MCF 10A (cell line): ENCODE results near the gene UBD. TPM values are rescaled to one million over a fixed set of nuclear protein-coding genes. Genes with fewer than 3 reads are reported as not detected.

Experiments
- BruUV-seq: library from RNA; stranded (reverse); fragments of 400-500 nt; replicated peaks from 2 replicates; lab custom pipeline; 2021; lab: Mats Ljungman, UMichigan
- CTCF ChIA-PET: fragments of 300-600 bp; sonication (Branson Sonifier 250); formaldehyde crosslinking; extraction: SDS; loops from one replicate; lab custom pipeline; 2021; ENCODE audit warnings: antibody characterized with exemption, inconsistent platforms; lab: Yijun Ruan, JAX
- POLR2A ChIA-PET: fragments of 300-600, 350-650 bp; sonication (Branson Sonifier 250); formaldehyde crosslinking; extraction: SDS; loops from one replicate; lab custom pipeline; 2020; ENCODE audit warnings: antibody characterized with exemption, inconsistent platforms; lab: Yijun Ruan, JAX
- DNase-seq: peaks from one replicate; pipeline ENCODE4 v3.0.0-alpha.2; 2018; ENCODE audit not compliant: unreplicated experiment
- H3K27ac Mint-ChIP-seq: one replicate; pipeline ENCODE4 v1.8.0; 2022; ENCODE audit warnings: mild to moderate bottlenecking, low read depth, mixed read lengths; ENCODE audit not compliant: unreplicated experiment
- H3K27me3 Mint-ChIP-seq: one replicate; pipeline ENCODE4 v1.8.0; 2022; ENCODE audit warnings: mixed read lengths; ENCODE audit not compliant: insufficient read depth, unreplicated experiment
- H3K36me3 Mint-ChIP-seq: one replicate; pipeline ENCODE4 v1.8.0; 2022; ENCODE audit warnings: mild to moderate bottlenecking, moderate library complexity, mixed read lengths; ENCODE audit not compliant: insufficient read depth, unreplicated experiment
- H3K4me1 Mint-ChIP-seq: one replicate; pipeline ENCODE4 v1.8.0; 2022; ENCODE audit warnings: mixed read lengths; ENCODE audit not compliant: insufficient read depth, unreplicated experiment
- H3K4me3 Mint-ChIP-seq: one replicate; pipeline ENCODE4 v1.8.0; 2022; ENCODE audit warnings: mild to moderate bottlenecking, moderate library complexity, mixed read lengths; ENCODE audit not compliant: unreplicated experiment
- H3K9me3 Mint-ChIP-seq: one replicate; pipeline ENCODE4 v1.8.0; 2022; ENCODE audit warnings: mixed read lengths; ENCODE audit not compliant: unreplicated experiment
- intact Hi-C: fragments of 100-400 bp; cut with micrococcal nuclease; formaldehyde crosslinking; loops from 2 replicates; pipeline ENCODE4 v1.14.1; 2022
- total RNA-seq: library from RNA; stranded (reverse); gene quantifications from 2 replicates; pipeline ENCODE4 v1.2.3, GENCODE V29; 2022
- TF ChIP-seq, protein P1 (sequence below): fragments of 200-600 bp; IDR thresholded peaks from one replicate; pipeline ENCODE4 v1.8.0; 2022; ENCODE audit warnings: antibody characterized with exemption, mild to moderate bottlenecking; ENCODE audit not compliant: unreplicated experiment

The UBD gene
- total RNA-seq, 1 experiment from 2014 or later = not detected

DNA sequence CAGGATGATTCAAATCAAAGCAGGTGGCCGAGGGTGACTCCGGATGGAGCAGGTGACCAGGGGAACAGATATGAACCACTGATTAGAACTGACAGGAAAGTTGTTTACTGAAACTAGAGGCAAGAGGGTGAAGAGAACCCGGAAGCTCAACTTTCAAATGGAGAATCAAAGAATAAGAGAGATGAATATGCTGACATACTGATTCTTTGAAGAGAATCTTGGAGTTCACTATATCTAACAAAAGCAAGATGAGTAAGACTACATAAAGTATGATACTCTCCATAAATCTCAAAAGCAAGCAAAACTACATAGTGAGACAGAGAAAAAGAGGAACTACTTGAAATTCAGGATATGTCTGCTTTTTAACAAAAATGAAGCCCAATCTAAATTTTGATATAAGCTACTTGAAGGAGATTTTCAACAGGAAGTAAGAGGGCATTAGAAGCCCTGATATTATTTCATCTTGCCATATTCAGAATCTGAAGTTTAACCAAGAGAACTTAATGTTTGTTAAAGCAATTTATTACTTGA is 4.0 kb upstream of the UBD start:
- Mint-ChIP-seq H3K4me3 (no peak overlapping the region), H3K36me3 (no peaks in the 10 kb centered on the region), H3K27me3 (peaks cover 91% of the 10 kb centered on the region), H3K27ac (no peak overlapping the region), H3K4me1 (no peaks in the 10 kb centered on the region), H3K9me3 (no peaks in the 10 kb centered on the region)
- DNase-seq = no peak
- intact Hi-C loops = no loop called here
- ChIA-PET POLR2A (no interaction called here), CTCF (interaction anchor here (0.6 kb wide), 2 partner anchors 34 to 957 kb away, joined by 3 to 4 read pairs; no protein-coding TSS in a partner anchor)
- TF ChIP-seq, protein P1, sequence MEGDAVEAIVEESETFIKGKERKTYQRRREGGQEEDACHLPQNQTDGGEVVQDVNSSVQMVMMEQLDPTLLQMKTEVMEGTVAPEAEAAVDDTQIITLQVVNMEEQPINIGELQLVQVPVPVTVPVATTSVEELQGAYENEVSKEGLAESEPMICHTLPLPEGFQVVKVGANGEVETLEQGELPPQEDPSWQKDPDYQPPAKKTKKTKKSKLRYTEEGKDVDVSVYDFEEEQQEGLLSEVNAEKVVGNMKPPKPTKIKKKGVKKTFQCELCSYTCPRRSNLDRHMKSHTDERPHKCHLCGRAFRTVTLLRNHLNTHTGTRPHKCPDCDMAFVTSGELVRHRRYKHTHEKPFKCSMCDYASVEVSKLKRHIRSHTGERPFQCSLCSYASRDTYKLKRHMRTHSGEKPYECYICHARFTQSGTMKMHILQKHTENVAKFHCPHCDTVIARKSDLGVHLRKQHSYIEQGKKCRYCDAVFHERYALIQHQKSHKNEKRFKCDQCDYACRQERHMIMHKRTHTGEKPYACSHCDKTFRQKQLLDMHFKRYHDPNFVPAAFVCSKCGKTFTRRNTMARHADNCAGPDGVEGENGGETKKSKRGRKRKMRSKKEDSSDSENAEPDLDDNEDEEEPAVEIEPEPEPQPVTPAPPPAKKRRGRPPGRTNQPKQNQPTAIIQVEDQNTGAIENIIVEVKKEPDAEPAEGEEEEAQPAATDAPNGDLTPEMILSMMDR = no peak
- no TSS peak for BruUV-seq

- DNase-seq = no peak
- Mint-ChIP-seq H3K4me3 (no peak overlapping the region), H3K36me3 (no peaks in the 10 kb centered on the region), H3K4me1 (no peaks in the 10 kb centered on the region), H3K9me3 (no peaks in the 10 kb centered on the region), H3K27me3 (peaks cover 86% of the 10 kb centered on the region), H3K27ac (no peak overlapping the region)
- TF ChIP-seq, protein P1 = no peak
- POLR2A ChIA-PET = no interaction called here
- CTCF ChIA-PET = no interaction called here
- intact Hi-C loops = no loop called here
- BruUV-seq = no TSS peak
These were observed 2.2 kb upstream of the UBD start for GRCh38 chr6:29561606-29562181.

DNA sequence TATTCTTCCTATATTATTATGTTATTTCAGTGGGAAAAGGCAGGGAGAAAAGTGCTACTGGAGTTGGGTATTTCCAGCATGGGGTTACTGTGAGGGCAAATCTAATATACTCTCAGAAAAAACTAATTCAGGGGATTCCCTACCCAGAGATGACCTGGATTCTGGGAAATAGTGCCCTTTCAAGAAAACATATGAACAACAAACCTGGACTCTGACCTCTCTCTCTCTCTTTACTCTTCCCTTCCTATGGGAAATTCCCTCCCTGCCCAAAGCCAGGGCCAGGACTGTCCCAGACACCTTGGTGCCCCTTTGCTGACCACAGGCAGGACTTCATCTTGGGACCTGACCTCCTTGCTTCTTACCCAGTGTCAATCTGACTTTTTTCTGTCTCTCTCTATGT is 1.6 kb upstream of the UBD start:
- no peak overlapping the region for H3K4me3 Mint-ChIP-seq
- peaks cover 86% of the 10 kb centered on the region for H3K27me3 Mint-ChIP-seq
- H3K27ac Mint-ChIP-seq = no peak overlapping the region
- no TSS peak for BruUV-seq
- H3K4me1 Mint-ChIP-seq = no peaks in the 10 kb centered on the region
- TF ChIP-seq, protein P1 = no peak
- no peaks in the 10 kb centered on the region for H3K36me3 Mint-ChIP-seq
- ChIA-PET POLR2A (no interaction called here), CTCF (no interaction called here)
- no peak for DNase-seq
- H3K9me3 Mint-ChIP-seq = no peaks in the 10 kb centered on the region
- intact Hi-C loops = no loop called here

- Mint-ChIP-seq H3K9me3 (no peaks in the 10 kb centered on the region), H3K27me3 (peaks cover 91% of the 10 kb centered on the region), H3K36me3 (no peaks in the 10 kb centered on the region), H3K4me1 (no peaks in the 10 kb centered on the region), H3K27ac (no peak overlapping the region), H3K4me3 (no peak overlapping the region)
- TF ChIP-seq, protein P1 = no peak
- BruUV-seq = no TSS peak
- POLR2A ChIA-PET = no interaction called here
- CTCF ChIA-PET = interaction anchor here (0.6 kb wide), 2 partner anchors 129 to 576 kb away, joined by 3 read pairs; no protein-coding TSS in a partner anchor
- intact Hi-C loops = no loop called here
- no peak for DNase-seq
These were observed 973 bp downstream of the UBD start for GRCh38 chr6:29558439-29559079.
